SK-N-MC (cell line): Measurements from ENCODE around the gene PLXNA4.

Experiments used
- EZH2 ChIP-seq: fragments of 200-600 bp; sonication (generic); IDR thresholded peaks from one replicate; pipeline ENCODE4 v1.6.1; 2017; ENCODE audit warnings: antibody characterized with exemption
- POLR2AphosphoS5 ChIP-seq: IDR thresholded peaks from 2 replicates; pipeline ENCODE4 v1.6.1; 2012; ENCODE audit warnings: mild to moderate bottlenecking, low read depth, low read length, borderline replicate concordance

DNA sequence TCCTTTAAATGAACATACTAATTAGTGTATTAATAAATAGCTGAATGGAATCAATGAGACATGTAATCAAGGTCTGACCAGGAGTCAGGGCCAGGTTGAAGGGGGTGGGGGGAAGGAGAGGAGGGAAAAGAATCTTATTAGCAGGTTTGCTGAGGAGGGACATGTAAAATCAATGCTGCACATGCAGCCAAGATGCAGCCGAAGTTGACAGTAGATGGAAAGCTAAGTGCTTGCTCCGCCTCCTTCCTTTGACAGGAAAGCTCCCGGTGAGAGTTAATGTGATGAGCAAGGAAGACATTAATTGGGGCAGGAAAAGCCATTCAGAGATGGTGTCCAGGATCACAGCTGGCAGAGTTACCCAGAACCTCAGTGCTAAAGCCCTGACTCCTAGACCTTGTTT lies 24.4 kb downstream of the PLXNA4 start:
- TF ChIP-seq POLR2AphosphoS5 = no peak
- no peak for TF ChIP-seq EZH2
